H9 (cell line): ENCODE results near the gene THSD7B. TPM values are rescaled to one million over a fixed set of nuclear protein-coding genes. Genes with fewer than 3 reads are reported as not detected.

Experiments used
- DNase-seq: peaks from one replicate; pipeline ENCODE4 v3.0.0-alpha.2; 2017
- H2AFZ ChIP-seq: one replicate; pipeline ENCODE4 v1.6.1; 2013; ENCODE audit warnings: mild to moderate bottlenecking, low read length, control low read depth, moderate library complexity
- H2AK5ac ChIP-seq: 2 replicates; pipeline ENCODE4 v1.6.1; 2013; ENCODE audit warnings: low read length, control low read depth, mixed read lengths; ENCODE audit not compliant: insufficient read length
- H2BK120ac ChIP-seq: one replicate; pipeline ENCODE4 v1.6.1; 2013; ENCODE audit warnings: low read depth, mild to moderate bottlenecking, low read length, control low read depth, inconsistent platforms; ENCODE audit not compliant: poor library complexity, severe bottlenecking
- H2BK12ac ChIP-seq: 2 replicates; pipeline ENCODE4 v1.6.1; 2013; ENCODE audit warnings: low read length, control low read depth, mixed read lengths, low read depth; ENCODE audit not compliant: insufficient read length
- H2BK15ac ChIP-seq: 2 replicates; pipeline ENCODE4 v1.6.1; 2013; ENCODE audit warnings: low read depth, low read length, control low read depth
- H2BK20ac ChIP-seq: one replicate; pipeline ENCODE4 v1.6.1; 2013; ENCODE audit warnings: low read depth, mild to moderate bottlenecking, low read length, control low read depth, inconsistent platforms; ENCODE audit not compliant: poor library complexity, severe bottlenecking
- H2BK5ac ChIP-seq: 2 replicates; pipeline ENCODE4 v1.6.1; 2013; ENCODE audit warnings: low read length, control low read depth, mixed read lengths; ENCODE audit not compliant: insufficient read length
- H3K14ac ChIP-seq: 2 replicates; pipeline ENCODE4 v1.6.1; 2013; ENCODE audit warnings: low read length, control low read depth; ENCODE audit not compliant: insufficient read depth
- H3K18ac ChIP-seq: 2 replicates; pipeline ENCODE4 v1.6.1; 2013; ENCODE audit warnings: low read depth, mild to moderate bottlenecking, mixed read lengths, low read length, control low read depth; ENCODE audit not compliant: insufficient read length
- H3K23ac ChIP-seq: 2 replicates; pipeline ENCODE4 v1.6.1; 2013; ENCODE audit warnings: low read length, control low read depth, mixed read lengths, low read depth; ENCODE audit not compliant: insufficient read length
- H3K23me2 ChIP-seq: 2 replicates; pipeline ENCODE4 v1.6.1; 2013; ENCODE audit warnings: low read depth, mild to moderate bottlenecking, mixed read lengths, low read length, control low read depth; ENCODE audit not compliant: insufficient read length, poor library complexity, severe bottlenecking
- H3K27ac ChIP-seq: 2 replicates; pipeline ENCODE4 v1.5.1; 2013; ENCODE audit warnings: low read length, control low read depth, mixed read lengths, low read depth; ENCODE audit not compliant: insufficient read length
- H3K27me3 ChIP-seq: 2 replicates; pipeline ENCODE4 v1.6.1; 2013; ENCODE audit warnings: low read length, control low read depth, inconsistent platforms; ENCODE audit not compliant: insufficient read depth
- H3K4ac ChIP-seq: 2 replicates; pipeline ENCODE4 v1.6.1; 2013; ENCODE audit warnings: low read depth, mild to moderate bottlenecking, control low read depth, inconsistent platforms, low read length, moderate library complexity
- H3K4me1 ChIP-seq: 2 replicates; pipeline ENCODE4 v1.6.1; 2013; ENCODE audit warnings: low read length, control low read depth, inconsistent platforms; ENCODE audit not compliant: insufficient read depth
- H3K4me2 ChIP-seq: 2 replicates; pipeline ENCODE4 v1.6.1; 2013; ENCODE audit warnings: low read length, control low read depth, mixed read lengths; ENCODE audit not compliant: insufficient read length, insufficient read depth
- H3K56ac ChIP-seq: 2 replicates; pipeline ENCODE4 v1.6.1; 2013; ENCODE audit warnings: low read depth, mild to moderate bottlenecking, mixed read lengths, low read length, control low read depth; ENCODE audit not compliant: insufficient read length
- H3K79me1 ChIP-seq: 2 replicates; pipeline ENCODE4 v1.6.1; 2013; ENCODE audit warnings: low read depth, mild to moderate bottlenecking, moderate library complexity, low read length, control low read depth, inconsistent platforms; ENCODE audit not compliant: insufficient read depth, poor library complexity, severe bottlenecking
- H3K79me2 ChIP-seq: 2 replicates; pipeline ENCODE4 v1.6.1; 2013; ENCODE audit warnings: low read length, control low read depth, inconsistent platforms; ENCODE audit not compliant: insufficient read depth
- H3K9ac ChIP-seq: 2 replicates; pipeline ENCODE4 v1.6.1; 2013; ENCODE audit warnings: low read length, control low read depth, mixed read lengths; ENCODE audit not compliant: insufficient read length; ENCODE audit errors: extremely low read depth
- H3K9me3 ChIP-seq: one replicate; pipeline ENCODE4 v1.6.1; 2013; ENCODE audit warnings: low read depth, low read length, inconsistent platforms; ENCODE audit not compliant: control insufficient read depth
- H3T11ph ChIP-seq: one replicate; pipeline ENCODE4 v1.6.1; 2013; ENCODE audit warnings: mild to moderate bottlenecking, low read length, control low read depth, inconsistent platforms
- H4K20me1 ChIP-seq: one replicate; pipeline ENCODE4 v1.6.1; 2013; ENCODE audit not compliant: control insufficient read depth, insufficient read length, insufficient read depth
- H4K5ac ChIP-seq: 2 replicates; pipeline ENCODE4 v1.6.1; 2013; ENCODE audit warnings: low read depth, mild to moderate bottlenecking, mixed read lengths, low read length, control low read depth; ENCODE audit not compliant: insufficient read length
- H4K8ac ChIP-seq: replicated peaks from 2 replicates; pipeline ENCODE4 v1.6.1; 2013; ENCODE audit warnings: low read length, control low read depth, mixed read lengths, low read depth; ENCODE audit not compliant: insufficient read length
- H4K91ac ChIP-seq: 2 replicates; pipeline ENCODE4 v1.6.1; 2013; ENCODE audit warnings: low read depth, mild to moderate bottlenecking, moderate library complexity, mixed read lengths, low read length, control low read depth; ENCODE audit not compliant: insufficient read length
- H3K27ac Mint-ChIP-seq, 3 experiments: 2 replicates in 2 of 3; 3 replicates in 1 of 3; pipeline ENCODE4 v1.8.0; 2020 to 2021; ENCODE audit warnings: mixed read lengths in 3 of 3, mild to moderate bottlenecking in 1 of 3, moderate library complexity in 1 of 3
- H3K27me3 Mint-ChIP-seq: 2 replicates; pipeline ENCODE4 v1.8.0; 2021; ENCODE audit warnings: low read depth, mild to moderate bottlenecking, moderate library complexity, mixed read lengths
- H3K36me3 Mint-ChIP-seq, 3 experiments: 2 replicates in 2 of 3; 3 replicates in 1 of 3; pipeline ENCODE4 v1.8.0; 2020 to 2021; ENCODE audit warnings: low read depth in 3 of 3, mixed read lengths in 3 of 3; ENCODE audit not compliant: insufficient read depth in 1 of 3
- H3K4me1 Mint-ChIP-seq, 2 experiments: 2 replicates each; pipeline ENCODE4 v1.8.0; 2020; ENCODE audit warnings: mixed read lengths in 2 of 2
- H3K4me3 Mint-ChIP-seq, 2 experiments: 2 replicates in 1 of 2; 3 replicates in 1 of 2; pipeline ENCODE4 v1.8.0; 2020 to 2021; ENCODE audit warnings: mild to moderate bottlenecking in 2 of 2, mixed read lengths in 2 of 2, moderate library complexity in 1 of 2
- H3K9me3 Mint-ChIP-seq, 2 experiments: 2 replicates in 1 of 2; 3 replicates in 1 of 2; pipeline ENCODE4 v1.8.0; 2020; ENCODE audit warnings: mild to moderate bottlenecking in 2 of 2, mixed read lengths in 2 of 2, moderate library complexity in 1 of 2
- WGBS: extraction: QIAGEN DNeasy Blood & Tissue Kit; methylation state at CpG from one replicate; pipeline ENCODE4 v1.1.7; 2013; ENCODE audit warnings: missing lambda C conversion rate, low lambda C conversion rate, mixed read lengths; ENCODE audit not compliant: insufficient read length; ENCODE audit errors: extremely low coverage; 5-methylcytosine and 5-hydroxymethylcytosine counted together
- total RNA-seq: library from RNA; stranded (reverse); gene quantifications from 2 replicates; pipeline ENCODE4 v1.2.1, GENCODE V29; 2021
- TF ChIP-seq, protein P1 (sequence below): fragments of 200-600 bp; sonication (generic); conservative IDR thresholded peaks from 3 replicates; pipeline ENCODE4 v1.8.0; 2021; ENCODE audit warnings: antibody characterized with exemption, mild to moderate bottlenecking

THSD7B gene
- total RNA-seq, 1 experiment from 2014 or later: 0.85 TPM

- no CpG with 5 or more reads among the region's 4 CpGs for WGBS
Observed at GRCh38 chr2:137249463-137250130, 484.3 kb downstream of the THSD7B start.

More at GRCh38 chr2:137249463-137250130, 484.3 kb downstream of the THSD7B start:
- DNase-seq: no peak
- Histone ChIP-seq H2BK15ac (no peak overlapping the region), H4K8ac (no peak overlapping the region), H3K27ac (no peak overlapping the region), H3K4me1 (no peaks in the 10 kb centered on the region), H3T11ph (no peak overlapping the region), H2BK120ac (no peak overlapping the region), H3K23me2 (no peaks in the 10 kb centered on the region), H3K4ac (no peak overlapping the region), H3K23ac (no peak overlapping the region), H3K9me3 (no peaks in the 10 kb centered on the region), H4K91ac (no peak overlapping the region), H3K79me2 (no peaks in the 10 kb centered on the region), H3K79me1 (no peaks in the 10 kb centered on the region), H2BK5ac (no peak overlapping the region), H2AK5ac (no peak overlapping the region), H3K9ac (no peak overlapping the region), H3K27me3 (no peaks in the 10 kb centered on the region), H3K14ac (no peak overlapping the region), H3K4me2 (no peak overlapping the region), H3K56ac (no peak overlapping the region), H4K5ac (no peak overlapping the region), H2AFZ (no peak overlapping the region), H3K18ac (no peak overlapping the region), H2BK12ac (no peak overlapping the region), H4K20me1 (no peaks in the 10 kb centered on the region), H2BK20ac (no peak overlapping the region)
- no peak overlapping the region for H3K4me3 Mint-ChIP-seq
- no peaks in the 10 kb centered on the region for H3K36me3 Mint-ChIP-seq
- H3K9me3 Mint-ChIP-seq: no peaks in the 10 kb centered on the region
- no peak overlapping the region for H3K27ac Mint-ChIP-seq
- TF ChIP-seq, protein P1, sequence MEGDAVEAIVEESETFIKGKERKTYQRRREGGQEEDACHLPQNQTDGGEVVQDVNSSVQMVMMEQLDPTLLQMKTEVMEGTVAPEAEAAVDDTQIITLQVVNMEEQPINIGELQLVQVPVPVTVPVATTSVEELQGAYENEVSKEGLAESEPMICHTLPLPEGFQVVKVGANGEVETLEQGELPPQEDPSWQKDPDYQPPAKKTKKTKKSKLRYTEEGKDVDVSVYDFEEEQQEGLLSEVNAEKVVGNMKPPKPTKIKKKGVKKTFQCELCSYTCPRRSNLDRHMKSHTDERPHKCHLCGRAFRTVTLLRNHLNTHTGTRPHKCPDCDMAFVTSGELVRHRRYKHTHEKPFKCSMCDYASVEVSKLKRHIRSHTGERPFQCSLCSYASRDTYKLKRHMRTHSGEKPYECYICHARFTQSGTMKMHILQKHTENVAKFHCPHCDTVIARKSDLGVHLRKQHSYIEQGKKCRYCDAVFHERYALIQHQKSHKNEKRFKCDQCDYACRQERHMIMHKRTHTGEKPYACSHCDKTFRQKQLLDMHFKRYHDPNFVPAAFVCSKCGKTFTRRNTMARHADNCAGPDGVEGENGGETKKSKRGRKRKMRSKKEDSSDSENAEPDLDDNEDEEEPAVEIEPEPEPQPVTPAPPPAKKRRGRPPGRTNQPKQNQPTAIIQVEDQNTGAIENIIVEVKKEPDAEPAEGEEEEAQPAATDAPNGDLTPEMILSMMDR: no peak
- no peaks in the 10 kb centered on the region for H3K4me1 Mint-ChIP-seq
- H3K27me3 Mint-ChIP-seq: no peaks in the 10 kb centered on the region
